GM13977 (cell line): ENCODE measurements around the gene PNPLA1.

Source experiments
- DNase-seq: peaks from one replicate; pipeline ENCODE4 v3.0.0; 2012; ENCODE audit warnings: low spot score
- CTCF ChIP-seq: IDR thresholded peaks from 2 replicates; pipeline ENCODE4 v1.5.1; 2012; ENCODE audit warnings: mild to moderate bottlenecking, control low read depth; ENCODE audit not compliant: insufficient read depth; ENCODE audit errors: extremely low read depth, missing control alignments
- in situ Hi-C: fragments of 300-500 bp; cut with MboI; formaldehyde crosslinking; loops from one replicate; pipeline ENCODE4 v1.12.0; 2022; ENCODE audit warnings: low sequenced_read_pairs, low pct_unique_long_range_greater_than_20kb, mixed read lengths, inconsistent platforms; ENCODE audit not compliant: unreplicated experiment

Gene PNPLA1

GRCh38 chr6:36347621-36348020, 77.8 kb downstream of the PNPLA1 start:
- DNase-seq, result no peak
- TF ChIP-seq CTCF, result no peak
- in situ Hi-C loops, result loop anchor here (10.0 kb wide), 1 partner anchor 223 kb away; no protein-coding TSS in a partner anchor

GRCh38 chr6:36349240-36349639, 79.4 kb downstream of the PNPLA1 start:
- no peak for DNase-seq
- TF ChIP-seq CTCF, result no peak
- in situ Hi-C loops, result loop anchor here (10.0 kb wide), 1 partner anchor 224 kb away; no protein-coding TSS in a partner anchor

DNA sequence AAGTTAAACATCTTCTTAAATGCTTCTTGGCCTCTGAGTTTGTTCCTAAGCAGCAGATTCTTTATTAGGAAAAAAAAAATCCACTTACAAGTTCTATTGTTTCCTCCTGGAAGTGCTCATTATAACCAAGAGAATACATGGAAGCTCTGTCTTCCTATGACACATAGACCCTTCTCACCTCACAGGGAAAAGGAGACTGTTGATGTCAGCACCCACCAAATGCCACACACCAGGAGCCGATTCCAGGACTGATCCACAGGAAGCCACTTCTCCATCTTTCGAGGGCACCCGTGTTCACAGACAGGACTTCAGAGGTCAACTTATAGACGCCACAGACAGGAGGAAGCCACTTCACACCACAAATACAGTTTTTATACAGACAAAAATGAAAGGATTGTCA, 80.2 kb downstream of the PNPLA1 start:
- DNase-seq, result no peak
- no peak for TF ChIP-seq CTCF
- in situ Hi-C loops, result loop anchor here (10.0 kb wide), 1 partner anchor 55 kb away; no protein-coding TSS in a partner anchor

GRCh38 chr6:36350681-36351571, 81.1 kb downstream of the PNPLA1 start:
- in situ Hi-C loops, result loop anchor here (10.0 kb wide), 1 partner anchor 56 kb away; no protein-coding TSS in a partner anchor
- no peak for DNase-seq
- TF ChIP-seq CTCF, result no peak

DNA sequence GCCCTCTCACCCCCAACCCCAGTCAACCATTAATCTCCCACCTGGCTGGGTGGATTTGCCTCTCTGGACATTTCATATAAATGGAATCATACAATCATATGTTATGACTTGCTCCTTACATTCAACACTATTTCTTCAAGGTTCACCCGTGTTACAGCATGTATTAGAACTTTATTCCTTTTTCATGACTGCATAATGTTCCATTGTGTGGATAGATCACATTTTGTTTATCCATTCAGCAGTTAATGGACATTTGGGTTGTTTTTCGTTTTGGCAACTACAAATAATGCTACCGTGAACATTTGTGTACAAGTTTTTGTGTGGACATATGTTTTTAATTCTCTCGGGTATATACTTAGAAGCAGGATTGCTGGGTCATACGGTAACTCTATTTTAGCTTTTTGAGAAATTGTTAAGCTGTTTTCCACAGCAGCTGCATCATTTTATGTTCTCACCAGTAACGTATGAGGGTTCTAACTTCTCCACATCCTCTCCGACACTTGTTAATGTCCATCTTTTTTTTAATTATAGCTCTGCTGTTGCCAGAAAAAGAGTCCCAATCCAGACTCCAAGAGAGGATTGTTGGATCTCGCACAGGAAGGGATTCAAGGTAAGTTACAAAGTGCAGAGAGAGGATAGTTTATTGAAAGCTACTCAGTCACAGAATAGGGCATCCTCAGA, 82.8 kb downstream of the PNPLA1 start:
- TF ChIP-seq CTCF, result no peak
- DNase-seq, result no peak
- in situ Hi-C loops, result loop anchor here (10.0 kb wide), 1 partner anchor 58 kb away; no protein-coding TSS in a partner anchor

DNA sequence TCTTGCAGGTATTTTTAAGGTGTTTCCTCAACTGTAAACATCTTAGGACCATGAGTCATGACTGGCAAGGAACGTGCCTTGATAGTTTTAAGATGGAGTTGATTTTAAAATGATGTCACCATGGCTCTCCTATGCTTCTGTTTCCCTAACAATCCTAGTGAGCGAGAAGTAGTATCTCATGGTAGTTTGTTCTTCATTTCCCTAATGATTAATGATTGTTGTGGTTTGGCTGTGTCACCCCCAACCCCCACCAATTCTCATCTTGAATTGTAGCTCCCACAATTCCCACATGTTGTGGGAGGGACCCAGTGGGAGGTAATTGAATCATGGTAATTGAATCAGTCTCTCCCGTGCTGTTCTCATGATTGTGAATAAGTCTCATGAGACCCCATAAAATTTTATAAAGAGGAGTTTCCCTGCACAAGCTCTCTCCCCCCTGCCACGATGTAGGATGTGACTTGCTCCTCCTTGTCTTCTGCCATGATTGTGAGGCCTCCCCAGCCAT, 83.6 kb downstream of the PNPLA1 start:
- no peak for DNase-seq
- no peak for TF ChIP-seq CTCF
- in situ Hi-C loops, result loop anchor here (10.0 kb wide), 1 partner anchor 59 kb away; no protein-coding TSS in a partner anchor
